Measurements from ENCODE around the gene PRDM11. TPM values are rescaled to one million over a fixed set of nuclear protein-coding genes. Genes with fewer than 3 reads are reported as not detected.
A peak's percentile ranks its signal among the peaks of the same experiment; 100 is the strongest.

Gene PRDM11
- total RNA-seq, 1 experiment from 2014 or later = 2.7 TPM

- no peak for DNase-seq (ENCODE audit: low read depth)
Measured at GRCh38 chr11:45141631-45142030, 4.8 kb upstream of the PRDM11 start.

- DNase-seq (ENCODE audit: low read depth) = no peak
Measured at GRCh38 chr11:45142241-45143055, 4.0 kb upstream of the PRDM11 start.

GRCh38 chr11:45143494-45143893 lies 2.9 kb upstream of the PRDM11 start:
- no peak for DNase-seq (ENCODE audit: low read depth)

- DNase-seq (ENCODE audit: low read depth) = no peak
Measured at GRCh38 chr11:45144126-45145082, 2.0 kb upstream of the PRDM11 start.

GRCh38 chr11:45145083-45145378 lies 1.4 kb upstream of the PRDM11 start:
- no peak for DNase-seq (ENCODE audit: low read depth)

- DNase-seq (ENCODE audit: low read depth) = peak; percentile 52
Measured at GRCh38 chr11:45145379-45146071, 914 bp upstream of the PRDM11 start.

GRCh38 chr11:45147017-45147728 lies 734 bp downstream of the PRDM11 start:
- DNase-seq (ENCODE audit: low read depth) = peak; percentile 97

- DNase-seq (ENCODE audit: low read depth) = no peak
Measured at GRCh38 chr11:45147891-45148675, 1.6 kb downstream of the PRDM11 start.

- no peak for DNase-seq (ENCODE audit: low read depth)
Measured at GRCh38 chr11:45149483-45150056, 3.1 kb downstream of the PRDM11 start.

GRCh38 chr11:45150301-45150700 lies 3.9 kb downstream of the PRDM11 start:
- no peak for DNase-seq (ENCODE audit: low read depth)

GRCh38 chr11:45150943-45151342 lies 4.5 kb downstream of the PRDM11 start:
- DNase-seq (ENCODE audit: low read depth) = no peak

- DNase-seq (ENCODE audit: low read depth) = no peak
Measured at GRCh38 chr11:45151362-45151982, 5.0 kb downstream of the PRDM11 start.

GRCh38 chr11:45152740-45153595 lies 6.5 kb downstream of the PRDM11 start:
- no peak for DNase-seq (ENCODE audit: low read depth)

- DNase-seq (ENCODE audit: low read depth) = no peak
Measured at GRCh38 chr11:45154276-45154675, 7.8 kb downstream of the PRDM11 start.

- DNase-seq (ENCODE audit: low read depth) = no peak
Measured at GRCh38 chr11:45155058-45155551, 8.7 kb downstream of the PRDM11 start.

GRCh38 chr11:45155627-45156180 lies 9.3 kb downstream of the PRDM11 start:
- DNase-seq (ENCODE audit: low read depth) = no peak

GRCh38 chr11:45156201-45156600 lies 9.8 kb downstream of the PRDM11 start:
- DNase-seq (ENCODE audit: low read depth) = no peak

GRCh38 chr11:45156741-45157140 lies 10.3 kb downstream of the PRDM11 start:
- DNase-seq (ENCODE audit: low read depth) = no peak

Measured in Daoy (cell line).